HepG2 (cell line): Measurements from ENCODE around the gene SH3GLB2. TPM values are rescaled to one million over a fixed set of nuclear protein-coding genes. Genes with fewer than 3 reads are reported as not detected.

Source experiments
- ATAC-seq: fragments of 200-7000 bp; cut with Tn5 transposase; 3 replicates; pipeline ENCODE4 v1.9.1; 2020; ENCODE audit warnings: mild to moderate bottlenecking, moderate library complexity
- BruUV-seq: library from RNA; stranded (reverse); fragments of 400-500 nt; replicated peaks from 2 replicates; lab custom pipeline; 2021; lab: Mats Ljungman, UMichigan
- CTCF ChIA-PET: fragments of 300-600 bp; formaldehyde crosslinking; extraction: SDS; loops from one replicate; lab custom pipeline; 2021; ENCODE audit warnings: low total read pairs, inconsistent platforms, low intra/inter-chr PET ratio; lab: Yijun Ruan, JAX
- POLR2A ChIA-PET: fragments of 350-600 bp; sonication (Branson Sonifier 250); formaldehyde crosslinking; loops from one replicate; lab custom pipeline; 2020; ENCODE audit warnings: antibody characterized with exemption, inconsistent platforms; lab: Yijun Ruan, JAX
- DNase-seq: peaks from one replicate; pipeline ENCODE4 v3.0.0-alpha.2; 2015; ENCODE audit warnings: low spot score
- FAIRE-seq: peaks from 3 replicates; lab custom pipeline; 2011; peaks lifted over from hg19 to GRCh38; lab: Jason Lieb, UNC
- H2AFZ ChIP-seq: one replicate; pipeline ENCODE4 v1.6.1; 2011; ENCODE audit warnings: low read length, inconsistent platforms
- H3K27ac ChIP-seq: fragments of 300-600 bp; 3 replicates; pipeline ENCODE4 v1.8.0; 2011; ENCODE audit warnings: mixed run types, mild to moderate bottlenecking, mixed read lengths, low read length, inconsistent platforms; ENCODE audit not compliant: insufficient read depth; ENCODE audit errors: extremely low read length
- H3K27me3 ChIP-seq, 2 experiments: fragments of 200-600 bp in 1 of 2; 2 replicates in 1 of 2; 3 replicates in 1 of 2; pipeline versions ENCODE4 v1.6.0 to v1.8.0; 2011; ENCODE audit warnings: low read length in 2 of 2, mild to moderate bottlenecking in 2 of 2, moderate library complexity in 2 of 2, inconsistent platforms in 1 of 2; ENCODE audit not compliant: insufficient read depth in 2 of 2, control insufficient read depth in 1 of 2
- H3K36me3 ChIP-seq, 2 experiments: fragments of 200-600 bp in 1 of 2; replicated peaks in 1 of 2; 2 replicates in 1 of 2; 3 replicates in 1 of 2; pipeline versions ENCODE4 v1.5.1 to v1.8.0; 2011; ENCODE audit warnings: low read length in 2 of 2, inconsistent platforms in 1 of 2; ENCODE audit not compliant: insufficient read depth in 2 of 2, control insufficient read depth in 1 of 2
- H3K4me1 ChIP-seq: 2 replicates; pipeline ENCODE4 v1.5.1; 2012; ENCODE audit warnings: low read length, inconsistent platforms; ENCODE audit not compliant: insufficient read depth
- H3K4me2 ChIP-seq: 2 replicates; pipeline ENCODE4 v1.6.0; 2011; ENCODE audit warnings: low read depth, low read length, inconsistent platforms
- H3K4me3 ChIP-seq, 3 experiments: fragments of 200-600 bp in 1 of 3; sonication (generic), shearing (Covaris generic) in 1 of 3; replicated peaks in 1 of 3; 2 replicates each; pipeline ENCODE4 v1.5.1; 2011 to 2016; ENCODE audit warnings: low read length in 3 of 3, inconsistent platforms in 2 of 3, low read depth in 2 of 3, mild to moderate bottlenecking in 2 of 3, control low read depth in 1 of 3, mixed read lengths in 1 of 3; ENCODE audit not compliant: insufficient read depth in 1 of 3
- H3K79me2 ChIP-seq: one replicate; pipeline ENCODE4 v1.6.1; 2011; ENCODE audit warnings: low read length, inconsistent platforms; ENCODE audit not compliant: insufficient read depth
- H3K9ac ChIP-seq: 2 replicates; pipeline ENCODE4 v1.6.0; 2011; ENCODE audit warnings: mild to moderate bottlenecking, low read depth, low read length, inconsistent platforms; ENCODE audit not compliant: insufficient read depth
- H3K9me3 ChIP-seq: 2 replicates; pipeline ENCODE4 v1.5.1; 2012; ENCODE audit warnings: mild to moderate bottlenecking, low read length
- H4K20me1 ChIP-seq: 2 replicates; pipeline ENCODE4 v1.6.0; 2011; ENCODE audit warnings: inconsistent platforms, mild to moderate bottlenecking, low read length, moderate library complexity; ENCODE audit not compliant: insufficient read depth
- AGO2 ChIP-seq: fragments of 200-400 bp; formaldehyde crosslinking; optimal IDR thresholded peaks from 2 replicates; pipeline ENCODE3; 2017; ENCODE audit warnings: mild to moderate bottlenecking, low read depth, low read length, moderate library complexity
- GPBP1L1 ChIP-seq: sonication (generic); formaldehyde crosslinking; IDR thresholded peaks from 2 replicates; pipeline ENCODE4 v1.5.0; 2020; ENCODE audit warnings: mild to moderate bottlenecking, missing genetic modification reagents
- JUN ChIP-seq: sonication (generic); formaldehyde crosslinking; IDR thresholded peaks from 2 replicates; pipeline ENCODE4 v1.4.0; 2020; ENCODE audit warnings: mild to moderate bottlenecking, missing genetic modification reagents
- MIER2 ChIP-seq: IDR thresholded peaks from 2 replicates; pipeline ENCODE4 v1.6.1; 2016; ENCODE audit warnings: missing biosample characterization, missing genetic modification reagents
- NR2F6 ChIP-seq, 2 experiments: IDR thresholded peaks; 2 replicates each; pipeline ENCODE4 v1.6.1; 2016; ENCODE audit warnings: antibody characterized with exemption in 1 of 2, mild to moderate bottlenecking in 1 of 2
- POLR2AphosphoS2 ChIP-seq: IDR thresholded peaks from 2 replicates; pipeline ENCODE4 v1.6.1; 2011; ENCODE audit warnings: low read depth, low read length, improper control_type of control experiment
- ZFX ChIP-seq: sonication (generic); formaldehyde crosslinking; IDR thresholded peaks from 2 replicates; pipeline ENCODE4 v1.4.0; 2020; ENCODE audit warnings: mild to moderate bottlenecking, low read depth, missing genetic modification reagents, moderate library complexity
- ZHX1 ChIP-seq: sonication (generic); formaldehyde crosslinking; IDR thresholded peaks from 2 replicates; pipeline ENCODE4 v1.8.1; 2022; ENCODE audit warnings: low read depth, mild to moderate bottlenecking, missing genetic modification reagents
- WGBS: methylation state at CpG from one replicate; pipeline ENCODE4 v1.1.6; 2017; ENCODE audit warnings: low lambda C conversion rate; 5-methylcytosine and 5-hydroxymethylcytosine counted together
- in situ Hi-C: cut with HindIII; loops from 2 replicates; pipeline ENCODE4 v1.10.0; 2017; ENCODE audit warnings: low pct_unique_long_range_greater_than_20kb; ENCODE audit not compliant: extremely low pct_ligation_motif_present
- intact Hi-C: fragments of 100-400 bp; cut with micrococcal nuclease; formaldehyde crosslinking; loops from one replicate; pipeline ENCODE4 v1.10.0; 2022; ENCODE audit not compliant: unreplicated experiment
- polyA plus RNA-seq, 8 experiments: library from polyadenylated mRNA; depleted of rRNA in 3 of 8; stranded (reverse) in 7 of 8; unstranded in 1 of 8; fragments of >200 nt; fragmentation: Illumina TruSeq in 4 of 8; extraction: Trizol in 4 of 8; gene quantifications; 2 replicates each; pipeline versions ENCODE4 v1.2.1 to v1.2.3, GENCODE V29; 2011 to 2016; ENCODE audit warnings: low read depth in 4 of 8, missing spikeins in 1 of 8, mixed read lengths in 1 of 8; ENCODE audit not compliant: insufficient read depth in 1 of 8
- total RNA-seq, 5 experiments: library from RNA; depleted of rRNA; stranded (reverse); fragments of >200 nt; fragmentation: Illumina TruSeq; extraction: Trizol; gene quantifications; 2 replicates each; pipeline ENCODE4 v1.2.3, GENCODE V29; 2016; ENCODE audit warnings: low read depth in 1 of 5
- TF ChIP-seq, protein P1 (sequence below): sonication (generic); formaldehyde crosslinking; IDR thresholded peaks from 2 replicates; pipeline ENCODE4 v1.5.0; 2020; ENCODE audit warnings: missing genetic modification reagents
- TF ChIP-seq, protein P2 (sequence below): sonication (generic); formaldehyde crosslinking; IDR thresholded peaks from 2 replicates; pipeline ENCODE4 v1.5.0; 2020; ENCODE audit warnings: mild to moderate bottlenecking, missing genetic modification reagents, moderate library complexity

The SH3GLB2 gene
- total and polyA plus RNA-seq, 2 of the 13 experiments (the other 11 are each of a cell fraction or from before 2014, with no cell fraction given), result 24.0 to 40.6 TPM

DNA sequence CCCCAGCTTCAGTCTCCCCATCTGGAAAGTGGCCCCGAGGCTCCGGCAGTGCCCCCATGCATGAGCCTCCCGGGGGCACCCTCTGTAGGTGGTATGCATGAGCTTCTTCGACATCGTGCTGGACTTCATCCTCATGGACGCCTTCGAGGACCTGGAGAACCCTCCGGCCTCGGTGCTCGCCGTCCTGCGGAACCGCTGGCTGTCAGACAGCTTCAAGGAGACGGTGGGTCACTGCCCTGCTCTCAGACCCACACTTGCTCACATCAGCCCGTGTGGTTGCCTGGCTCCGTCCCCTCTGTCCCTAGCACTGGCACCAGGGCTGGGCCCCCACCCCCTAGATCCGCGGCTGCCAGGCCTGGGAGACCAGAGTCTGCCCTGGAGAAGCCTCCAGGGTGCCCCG is 40.0 kb upstream of the SH3GLB2 start:
- H3K9me3 ChIP-seq, result no peaks in the 10 kb centered on the region
- ChIA-PET CTCF (no interaction called here), POLR2A (interaction anchor here (0.6 kb wide), 1 partner anchor 758 kb away, joined by 3 read pairs; no protein-coding TSS in a partner anchor)
- peaks cover 15% of the 10 kb centered on the region for H3K4me1 ChIP-seq
- peaks cover 4 to 19% of the 10 kb centered on the region in 2 experiments; a peak in 4 of 5 replicates for H3K36me3 ChIP-seq
- no peaks in the 10 kb centered on the region for H4K20me1 ChIP-seq
- H2AFZ ChIP-seq, result no peak overlapping the region
- DNase-seq (no peak), ATAC-seq (no peak), FAIRE-seq (no peak)
- intact Hi-C loops (no loop called here), in situ Hi-C loops (no loop called here)
- no peak overlapping the region for H3K27ac ChIP-seq
- 93% methylated on average over 4 of the region's 19 CpGs for WGBS
- H3K79me2 ChIP-seq, result no peaks in the 10 kb centered on the region
- H3K27me3 ChIP-seq, result no peaks in the 10 kb centered on the region
- TF ChIP-seq ZFX (CRISPR knock-in tag) (no peak), AGO2 (peak; percentile 25)
- H3K4me3 ChIP-seq, result no peak overlapping the region
- no TSS peak for BruUV-seq
- no peak overlapping the region for H3K4me2 ChIP-seq
- no peak overlapping the region for H3K9ac ChIP-seq

DNA sequence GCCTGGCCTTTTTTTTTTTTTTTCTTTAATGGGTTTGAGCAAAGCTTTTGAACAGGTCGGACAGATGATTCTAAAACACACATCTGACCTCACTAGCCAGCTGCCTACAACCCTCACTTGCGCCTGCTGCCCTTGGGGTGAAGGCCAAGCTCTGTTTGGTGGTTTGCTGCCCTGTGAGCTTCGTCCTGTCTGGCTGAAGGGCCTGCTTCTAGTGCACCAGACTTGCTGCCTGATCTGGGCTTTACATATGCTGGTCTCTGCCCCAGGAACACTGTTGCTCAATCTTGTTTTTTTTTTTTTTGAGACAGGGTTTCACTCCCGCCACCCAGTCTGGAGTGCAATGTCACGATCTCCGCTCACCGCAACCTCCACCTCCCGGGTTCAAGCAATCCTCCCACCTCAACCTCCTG is 36.4 kb upstream of the SH3GLB2 start:
- FAIRE-seq, result peak; percentile 98
- Histone ChIP-seq H4K20me1 (no peaks in the 10 kb centered on the region), H3K9me3 (no peaks in the 10 kb centered on the region), H3K27ac (peak overlapping the region; percentile 66), H3K79me2 (no peaks in the 10 kb centered on the region), H3K4me3 (no peak overlapping the region), H3K9ac (0 out of 2 replicates have a peak overlapping the region, but pooled peaks have one; percentile 17), H3K27me3 (no peaks in the 10 kb centered on the region), H2AFZ (no peak overlapping the region), H3K4me1 (peaks cover 26% of the 10 kb centered on the region), H3K4me2 (peak overlapping the region; percentile 15; the same call in 1 of the 2 replicates), H3K36me3 (peaks cover 3 to 19% of the 10 kb centered on the region in 2 experiments; a peak in 3 of 5 replicates)
- DNase-seq, result peak; percentile 95
- WGBS, result 11% methylated on average over 8 of the region's 8 CpGs
- BruUV-seq, result no TSS peak
- peak; percentile 94 for ATAC-seq
- in situ Hi-C loops (no loop called here), intact Hi-C loops (no loop called here)
- POLR2A ChIA-PET, result interaction anchor here (0.7 to 1.6 kb wide), 6 partner anchors 12 to 47 kb away, joined by 3 to 17 read pairs (median 4); partner anchors contain the start of genes DOLPP1, MIGA2, PTPA and SH3GLB2
- CTCF ChIA-PET, result no interaction called here
- TF ChIP-seq JUN (CRISPR knock-in tag) (peak; percentile 72; the same call in 1 of the 2 replicates), ZHX1 (0 out of 2 replicates have a peak, but pooled peaks have one; percentile 27), GPBP1L1 (no peak), NR2F6 (IDR thresholded peaks at IDR 0.05) (peak; percentile 84), NR2F6 (CRISPR knock-in tag; IDR thresholded peaks at IDR 0.05) (peak; percentile 92), POLR2AphosphoS2 (no peak), MIER2 (CRISPR knock-in tag) (0 out of 2 replicates have a peak, but pooled peaks have one; percentile 35)
- TF ChIP-seq, protein P1, sequence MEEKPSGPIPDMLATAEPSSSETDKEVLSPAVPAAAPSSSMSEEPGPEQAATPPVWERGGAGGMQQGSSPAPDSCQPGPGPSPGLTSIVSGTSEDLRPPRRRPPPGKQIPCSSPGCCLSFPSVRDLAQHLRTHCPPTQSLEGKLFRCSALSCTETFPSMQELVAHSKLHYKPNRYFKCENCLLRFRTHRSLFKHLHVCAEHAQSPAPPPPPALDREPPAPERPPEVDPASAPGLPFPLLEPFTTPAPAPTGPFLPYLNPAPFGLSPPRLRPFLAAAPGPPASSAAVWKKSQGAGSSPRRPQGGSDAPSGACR (CRISPR knock-in tag), result no peak
- TF ChIP-seq, protein P2, sequence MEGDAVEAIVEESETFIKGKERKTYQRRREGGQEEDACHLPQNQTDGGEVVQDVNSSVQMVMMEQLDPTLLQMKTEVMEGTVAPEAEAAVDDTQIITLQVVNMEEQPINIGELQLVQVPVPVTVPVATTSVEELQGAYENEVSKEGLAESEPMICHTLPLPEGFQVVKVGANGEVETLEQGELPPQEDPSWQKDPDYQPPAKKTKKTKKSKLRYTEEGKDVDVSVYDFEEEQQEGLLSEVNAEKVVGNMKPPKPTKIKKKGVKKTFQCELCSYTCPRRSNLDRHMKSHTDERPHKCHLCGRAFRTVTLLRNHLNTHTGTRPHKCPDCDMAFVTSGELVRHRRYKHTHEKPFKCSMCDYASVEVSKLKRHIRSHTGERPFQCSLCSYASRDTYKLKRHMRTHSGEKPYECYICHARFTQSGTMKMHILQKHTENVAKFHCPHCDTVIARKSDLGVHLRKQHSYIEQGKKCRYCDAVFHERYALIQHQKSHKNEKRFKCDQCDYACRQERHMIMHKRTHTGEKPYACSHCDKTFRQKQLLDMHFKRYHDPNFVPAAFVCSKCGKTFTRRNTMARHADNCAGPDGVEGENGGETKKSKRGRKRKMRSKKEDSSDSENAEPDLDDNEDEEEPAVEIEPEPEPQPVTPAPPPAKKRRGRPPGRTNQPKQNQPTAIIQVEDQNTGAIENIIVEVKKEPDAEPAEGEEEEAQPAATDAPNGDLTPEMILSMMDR (CRISPR knock-in tag), result no peak
